DMS53 treated with DMSO at 0.1 percent for 48 hours (cell line): ENCODE data around the gene TAF10.

Source experiments
- DNase-seq: peaks from one replicate; lab custom pipeline; 2025; ENCODE audit not compliant: unreplicated experiment; lab: John Stamatoyannopoulos, UW

TAF10 gene

DNA sequence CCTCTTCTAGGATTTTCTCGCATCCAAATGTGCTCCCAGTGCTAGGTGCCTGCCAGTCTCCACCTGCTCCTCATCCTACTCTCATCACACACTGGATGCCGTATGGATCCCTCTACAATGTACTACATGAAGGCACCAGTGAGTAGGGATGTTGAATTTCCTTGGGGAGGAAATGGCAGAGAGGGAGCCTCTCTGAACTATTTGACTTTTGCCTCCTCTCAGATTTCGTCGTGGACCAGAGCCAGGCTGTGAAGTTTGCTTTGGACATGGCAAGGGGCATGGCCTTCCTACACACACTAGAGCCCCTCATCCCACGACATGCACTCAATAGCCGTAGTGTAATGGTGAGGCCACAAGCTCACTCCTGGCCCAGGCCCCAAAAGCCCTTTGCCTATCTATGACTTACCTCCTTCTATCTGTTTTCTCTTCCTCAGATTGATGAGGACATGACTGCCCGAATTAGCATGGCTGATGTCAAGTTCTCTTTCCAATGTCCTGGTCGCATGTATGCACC lies 2.5 kb downstream of the TAF10 start:
- no peak for DNase-seq

- no peak for DNase-seq
Measured at GRCh38 chr11:6608726-6609501, 3.1 kb downstream of the TAF10 start.

DNA sequence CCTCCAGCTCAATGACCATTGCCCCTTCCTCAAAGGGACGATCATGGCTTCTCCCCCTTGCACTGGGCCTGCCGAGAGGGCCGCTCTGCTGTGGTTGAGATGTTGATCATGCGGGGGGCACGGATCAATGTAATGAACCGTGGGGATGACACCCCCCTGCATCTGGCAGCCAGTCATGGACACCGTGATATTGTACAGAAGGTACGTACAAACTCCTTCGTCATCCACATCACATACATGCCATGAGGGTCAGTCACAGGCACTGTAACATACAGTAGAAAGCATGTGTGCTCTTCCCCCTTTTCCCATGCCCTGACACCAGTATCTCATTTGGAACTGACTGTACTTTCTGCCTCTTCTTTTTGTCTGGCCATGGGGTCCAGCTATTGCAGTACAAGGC lies 4.0 kb downstream of the TAF10 start:
- DNase-seq: no peak

GRCh38 chr11:6607190-6607795 lies 4.7 kb downstream of the TAF10 start:
- no peak for DNase-seq

GRCh38 chr11:6606471-6607189 lies 5.4 kb downstream of the TAF10 start:
- DNase-seq: peak; percentile 71

DNA sequence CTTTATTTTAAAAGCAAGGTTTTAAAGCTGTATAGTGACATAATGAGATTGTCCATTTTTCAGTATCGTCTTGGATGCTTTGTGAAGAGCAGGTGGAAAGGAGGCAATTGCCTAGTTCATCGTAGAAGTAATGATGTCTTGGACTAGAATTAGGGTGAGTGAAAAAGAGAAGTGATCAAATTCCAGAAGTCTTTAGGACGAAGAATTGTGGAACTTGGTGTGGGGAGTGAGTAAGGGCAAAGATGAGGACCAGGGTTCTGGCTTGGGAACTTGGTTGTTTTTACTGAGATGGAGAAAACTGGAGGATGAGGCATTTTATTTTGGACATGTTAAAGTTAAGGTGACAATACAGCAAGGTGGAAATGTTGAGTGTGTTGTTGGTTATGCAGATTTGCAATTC lies 7.2 kb downstream of the TAF10 start:
- DNase-seq: no peak

- peak; percentile 12 for DNase-seq
Measured at GRCh38 chr11:6604081-6604626, 7.9 kb downstream of the TAF10 start.

DNA sequence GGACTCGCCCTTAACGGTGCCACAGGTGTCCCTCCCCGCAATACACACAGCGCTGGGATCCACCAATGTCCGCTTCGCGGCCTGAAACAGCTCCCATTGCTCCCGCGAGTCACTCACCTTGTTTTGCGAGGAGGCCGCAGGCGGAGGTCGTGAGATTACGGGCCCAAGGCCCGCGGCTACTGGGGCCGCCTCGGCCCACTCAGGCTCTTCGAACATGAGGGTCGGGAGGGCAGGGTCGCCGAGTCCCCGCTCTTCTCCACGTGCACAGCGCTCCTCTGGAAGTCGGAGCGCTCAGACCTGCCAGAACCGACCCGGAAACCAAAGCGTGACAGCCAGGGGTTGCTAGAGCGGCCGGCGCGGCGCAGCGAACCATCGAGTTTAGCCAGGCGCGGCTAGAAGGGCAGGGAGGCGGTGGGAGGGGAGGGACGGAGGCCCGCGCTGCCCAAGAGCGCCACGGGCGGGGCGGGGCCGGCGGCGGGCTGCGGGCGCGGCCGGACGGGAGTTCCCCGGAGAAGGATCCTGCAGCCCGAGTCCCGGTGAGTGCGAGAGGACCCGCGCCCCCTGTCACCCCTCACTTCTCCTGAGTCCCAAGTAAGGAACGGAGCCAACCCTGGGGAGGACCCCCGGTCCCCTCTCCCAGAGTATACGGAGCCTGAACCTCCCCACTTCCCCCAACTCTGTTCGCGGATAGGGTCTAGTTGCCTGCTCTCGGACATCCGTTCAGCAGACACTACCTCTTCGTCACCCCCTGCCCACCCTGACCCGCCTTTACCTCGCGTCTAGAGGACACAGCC lies 8.5 kb downstream of the TAF10 start, which contains the start of the genes ILK and RRP8:
Gene ILK, plus strand, starts transcription at position 488 of the 794 bp plus-strand sequence. CDS start 498 bp downstream, outside the sequence.
Gene RRP8, minus strand, starts transcription at position 330 of the 794 bp plus-strand sequence. Its CDS starts 114 bp downstream, at position 216.
- DNase-seq: peak; percentile 60

DNA sequence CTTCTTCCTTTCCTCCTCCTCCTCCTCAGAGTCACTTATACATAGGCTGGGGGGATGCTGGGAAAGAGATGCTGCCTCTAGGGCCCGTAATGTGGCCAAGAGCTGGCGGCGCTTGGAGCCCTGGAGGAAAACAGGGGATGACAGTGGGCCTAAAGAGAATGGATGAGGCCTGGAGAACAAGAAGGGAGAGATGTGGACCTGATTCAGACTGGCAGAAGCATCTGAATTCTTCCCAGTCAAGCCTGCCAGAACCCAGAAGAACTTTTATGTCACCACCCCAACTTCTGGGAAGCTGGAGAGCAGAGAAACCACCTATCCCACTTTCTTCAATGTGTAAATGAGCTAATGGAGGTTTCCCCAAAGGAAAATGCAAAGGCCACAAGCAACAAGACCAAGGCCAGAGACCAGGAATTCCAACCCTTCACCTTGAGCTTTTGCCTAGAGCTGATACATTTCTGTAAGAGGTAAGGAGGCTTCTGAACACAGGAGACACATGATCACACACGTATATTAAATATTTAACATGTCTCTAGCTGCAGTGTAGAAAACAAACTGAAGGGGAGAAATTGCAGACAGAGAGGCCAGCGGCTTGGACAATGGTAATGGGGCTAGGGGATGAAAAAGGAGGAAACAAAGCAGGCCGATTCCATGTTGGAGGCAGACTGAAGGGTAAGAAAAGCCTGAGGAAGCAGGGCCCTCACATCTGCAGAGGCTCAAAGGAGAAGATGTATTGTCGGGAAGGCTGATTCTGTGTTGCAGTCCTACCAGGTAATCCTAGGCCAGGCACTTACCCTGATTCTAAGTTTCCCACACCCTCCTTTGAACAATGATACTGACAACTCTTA lies 9.7 kb downstream of the TAF10 start:
- DNase-seq: no peak

DNA sequence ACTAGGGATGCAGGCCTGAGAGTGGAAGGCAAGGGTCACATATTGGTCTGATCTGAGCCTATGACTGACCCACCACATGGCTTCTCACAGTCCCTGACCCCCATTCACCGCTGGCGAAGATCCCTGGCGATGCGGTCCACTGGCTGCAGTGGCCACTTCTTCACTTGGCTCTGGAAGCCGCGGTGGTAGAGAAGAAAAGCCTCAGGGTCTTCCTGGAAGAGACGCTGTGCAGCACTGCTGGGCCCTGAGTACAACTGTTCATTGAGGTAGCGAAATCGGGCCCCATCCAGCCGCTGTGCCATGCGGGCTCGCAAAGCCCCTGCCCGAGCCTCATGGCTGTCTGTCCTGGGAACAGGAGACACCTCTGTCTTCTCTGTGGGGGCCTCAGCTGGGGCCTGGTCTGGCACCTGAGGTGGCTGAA lies 11.0 kb downstream of the TAF10 start:
- no peak for DNase-seq

DNA sequence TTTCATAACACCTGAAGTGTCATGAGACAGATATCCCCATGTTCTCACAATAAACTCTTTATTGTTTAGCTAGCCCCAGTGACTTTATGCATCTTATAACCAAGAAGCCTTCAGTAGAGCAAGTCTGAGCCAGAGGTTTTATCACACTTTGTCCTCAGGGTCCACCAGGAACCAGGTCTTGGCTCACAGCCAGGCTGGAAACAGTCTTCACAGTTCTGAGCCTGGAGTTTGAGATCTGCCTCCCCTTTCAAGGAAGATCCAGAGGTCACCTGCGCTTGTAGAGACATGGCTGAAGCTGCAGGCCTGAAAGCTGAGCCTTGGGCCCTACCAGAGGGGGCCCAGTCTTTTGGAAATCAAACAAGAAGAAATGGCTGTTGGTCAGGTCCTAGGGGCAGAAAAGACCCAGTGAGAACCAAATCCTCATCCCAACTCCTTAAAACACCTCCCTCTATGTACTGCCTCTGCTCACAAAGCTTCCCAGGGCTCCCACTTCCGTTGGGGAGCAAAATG lies 12.1 kb downstream of the TAF10 start:
- no peak for DNase-seq

GRCh38 chr11:6599449-6599848 lies 12.6 kb downstream of the TAF10 start:
- DNase-seq: no peak

DNA sequence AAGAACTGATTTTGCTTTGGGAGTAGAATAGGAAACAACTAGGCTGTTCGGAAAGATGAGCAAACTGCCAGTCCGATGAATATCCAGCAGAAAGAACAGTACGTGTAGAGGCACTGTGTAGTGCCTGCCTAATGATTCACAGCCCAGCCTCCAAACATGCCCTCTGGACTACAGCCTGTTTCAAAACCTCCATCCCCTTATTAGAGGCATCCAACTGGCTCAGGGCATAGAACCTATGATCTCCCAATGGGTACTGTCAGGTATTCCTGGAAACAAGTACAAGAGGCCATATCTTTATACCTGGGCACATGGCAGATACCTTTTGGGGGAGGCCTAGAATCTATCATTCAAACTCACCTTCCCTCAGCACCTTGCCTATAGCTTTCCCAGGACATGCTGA lies 13.5 kb downstream of the TAF10 start:
- no peak for DNase-seq

GRCh38 chr11:6596239-6596877 lies 15.7 kb downstream of the TAF10 start:
- DNase-seq: no peak

DNA sequence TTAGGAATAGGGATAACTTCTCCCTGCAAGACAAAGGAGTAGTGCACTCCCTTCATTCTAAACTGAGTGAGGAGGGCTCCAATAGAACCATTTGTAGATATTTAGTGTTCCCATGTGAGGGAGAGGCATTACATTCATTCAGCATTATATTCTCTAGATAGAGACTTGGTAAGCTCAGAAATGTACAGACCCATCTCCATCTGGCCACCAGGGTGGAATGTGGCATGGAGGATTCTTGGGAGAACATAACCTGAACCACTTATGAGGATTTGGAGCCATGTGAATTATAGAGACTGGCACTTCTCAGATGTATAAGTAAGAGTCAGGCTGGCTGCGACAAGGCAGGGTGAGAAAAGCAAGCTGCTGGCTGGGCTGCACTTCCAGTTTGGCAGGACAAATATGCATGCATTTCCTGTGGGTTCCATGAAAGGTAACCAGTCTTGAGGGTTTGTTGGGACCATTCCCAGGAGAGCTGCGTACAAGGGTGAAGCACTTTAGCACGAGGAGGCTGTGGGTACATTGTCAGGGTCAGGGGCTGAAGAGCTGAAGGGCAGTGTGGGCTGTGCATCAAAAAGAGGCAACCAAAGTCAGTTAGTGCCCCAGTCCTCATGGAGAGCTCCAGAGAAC lies 17.8 kb downstream of the TAF10 start:
- DNase-seq: no peak

DNA sequence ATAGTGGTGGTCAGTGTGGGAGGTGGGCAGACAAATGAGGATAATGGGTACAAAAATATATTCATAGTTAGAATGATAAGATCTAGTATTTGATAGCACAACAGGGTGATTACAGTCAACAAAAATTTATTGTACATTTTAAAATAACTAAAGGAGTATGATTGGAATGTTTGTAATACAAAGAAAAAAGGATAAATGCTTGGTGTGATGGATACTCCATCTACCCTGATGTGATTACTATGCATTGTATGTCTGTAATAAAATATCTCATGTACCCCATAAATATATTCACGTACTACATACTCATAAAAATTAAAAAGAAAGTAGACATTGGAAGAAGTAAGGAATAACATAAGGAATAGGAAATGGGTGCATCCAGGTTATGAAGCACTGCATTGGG lies 24.0 kb downstream of the TAF10 start:
- no peak for DNase-seq

GRCh38 chr11:6587360-6587953 lies 24.6 kb downstream of the TAF10 start:
- DNase-seq: no peak
